Measurements from ENCODE around the gene NFATC2IP. TPM values are rescaled to one million over a fixed set of nuclear protein-coding genes. Genes with fewer than 3 reads are reported as not detected.
A peak's percentile ranks its signal among the peaks of the same experiment; 100 is the strongest.

Gene NFATC2IP
- total RNA-seq = 17.9 TPM
- long read RNA-seq, full-length matches to known transcripts = 34 of 46 reads
- long read RNA-seq, partial matches to known transcripts = 4 of 46 reads
- long read RNA-seq, other reads (novel, unspliced or antisense) = 8 of 46 reads

DNA sequence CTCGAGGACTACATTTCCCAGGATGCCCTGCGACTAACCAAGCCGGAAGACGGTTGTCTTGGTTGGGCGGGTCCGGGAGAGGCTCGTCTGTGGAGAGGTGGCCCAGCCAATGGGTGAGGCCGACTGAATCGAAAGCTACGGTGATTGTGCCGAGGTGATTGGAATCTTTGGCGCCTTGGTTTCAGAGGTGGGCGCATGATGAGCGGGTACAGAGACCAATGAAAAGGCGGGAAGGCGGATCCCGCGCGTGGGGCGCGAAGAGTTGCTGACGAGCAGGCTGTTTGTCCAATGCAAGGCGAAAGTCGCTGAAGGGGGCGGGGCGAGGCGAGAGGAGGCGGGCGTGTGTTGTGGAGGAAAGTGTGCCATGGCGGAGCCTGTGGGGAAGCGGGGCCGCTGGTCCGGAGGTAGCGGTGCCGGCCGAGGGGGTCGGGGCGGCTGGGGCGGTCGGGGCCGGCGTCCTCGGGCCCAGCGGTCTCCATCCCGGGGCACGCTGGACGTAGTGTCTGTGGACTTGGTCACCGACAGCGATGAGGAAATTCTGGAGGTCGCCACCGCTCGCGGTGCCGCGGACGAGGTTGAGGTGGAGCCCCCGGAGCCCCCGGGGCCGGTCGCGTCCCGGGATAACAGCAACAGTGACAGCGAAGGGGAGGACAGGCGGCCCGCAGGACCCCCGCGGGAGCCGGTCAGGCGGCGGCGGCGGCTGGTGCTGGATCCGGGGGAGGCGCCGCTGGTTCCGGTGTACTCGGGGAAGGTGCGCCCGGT, at the start of gene NFATC2IP:
Gene NFATC2IP (plus strand): TSS at position 290 of the 762 bp plus-strand sequence. CDS start 75 bp downstream, at position 365.
- DNase-seq (ENCODE audit: low spot score) = peak; percentile 100
- intact Hi-C loops (cut with DNase I) = loop anchor here (1.0 to 2.0 kb wide), 2 partner anchors 26 to 105 kb away; partner anchors contain the start of genes RABEP2 and TUFM

GRCh38 chr16:28901862-28902261, 48.9 kb upstream of the NFATC2IP start:
- intact Hi-C loops (cut with DNase I) = no loop called here
- DNase-seq (ENCODE audit: low spot score) = no peak

DNA sequence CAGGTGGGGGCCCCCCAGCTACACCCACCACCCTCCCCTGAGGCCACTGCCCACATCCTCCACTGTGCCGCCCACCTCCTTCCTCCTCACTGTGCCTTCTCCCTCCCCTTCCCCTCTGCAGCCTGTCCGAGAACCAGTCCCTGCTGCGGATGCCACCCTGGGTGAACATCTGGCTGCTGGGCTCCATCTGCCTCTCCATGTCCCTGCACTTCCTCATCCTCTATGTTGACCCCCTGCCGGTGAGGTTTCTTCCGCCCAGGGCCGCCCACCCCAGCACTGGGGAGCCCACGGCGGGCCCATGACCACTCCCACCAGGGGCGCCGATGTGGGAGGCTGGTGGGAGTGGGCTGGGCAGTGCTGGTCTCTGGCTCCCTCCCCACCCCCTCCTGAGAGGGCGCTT, 47.8 kb upstream of the NFATC2IP start:
- DNase-seq (ENCODE audit: low spot score) = no peak
- intact Hi-C loops (cut with DNase I) = no loop called here

GRCh38 chr16:28903344-28904042, 47.2 kb upstream of the NFATC2IP start:
- no peak for DNase-seq (ENCODE audit: low spot score)
- intact Hi-C loops (cut with DNase I) = no loop called here

DNA sequence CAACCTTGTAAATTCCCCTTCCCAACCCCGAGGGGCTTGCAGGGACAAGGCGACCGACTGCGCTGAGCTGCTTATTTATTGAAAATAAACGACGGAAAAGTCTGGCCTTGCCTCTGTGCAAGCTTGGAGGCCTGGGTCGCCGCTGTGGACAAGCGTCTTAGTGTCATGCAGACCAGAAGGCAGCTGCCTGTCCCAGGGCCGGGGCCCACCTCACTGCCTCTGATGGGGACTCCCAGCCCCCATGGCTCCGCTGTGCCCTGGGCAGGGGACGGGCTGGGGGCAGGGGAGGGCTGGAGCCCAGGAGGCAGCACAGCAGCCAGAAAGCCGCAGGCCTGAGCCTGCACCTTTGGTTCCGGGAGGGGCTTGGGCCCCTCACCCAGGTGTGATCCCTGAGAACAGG, 46.4 kb upstream of the NFATC2IP start:
- intact Hi-C loops (cut with DNase I) = no loop called here

DNA sequence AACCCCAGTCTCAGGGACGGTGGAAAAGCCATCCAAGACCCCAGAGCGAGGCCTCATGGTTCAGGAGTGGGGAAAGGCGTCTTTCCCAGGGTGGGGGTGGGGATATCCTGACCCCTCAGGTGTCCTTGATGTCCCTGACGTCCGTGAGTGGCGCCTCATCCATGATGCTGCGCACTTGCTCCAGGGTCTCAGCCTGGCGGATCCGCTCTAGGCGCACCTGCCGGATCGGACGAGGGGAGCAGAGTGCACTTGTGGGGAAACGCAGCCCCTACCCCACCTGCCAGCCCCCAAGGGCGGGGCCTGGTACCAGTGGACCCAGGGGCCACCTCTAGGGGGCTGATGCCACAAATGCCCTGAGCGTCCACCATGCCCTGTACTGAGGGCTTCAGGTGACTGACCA, 45.9 kb upstream of the NFATC2IP start:
- intact Hi-C loops (cut with DNase I) = no loop called here

More for the DNA sequence above, 46.4 kb upstream of the NFATC2IP start:
- DNase-seq (ENCODE audit: low spot score) = no peak

GRCh38 chr16:28905229-28905754, 45.4 kb upstream of the NFATC2IP start:
- no peak for DNase-seq (ENCODE audit: low spot score)
- intact Hi-C loops (cut with DNase I) = no loop called here

More for the DNA sequence above, 45.9 kb upstream of the NFATC2IP start:
- no peak for DNase-seq (ENCODE audit: low spot score)

DNA sequence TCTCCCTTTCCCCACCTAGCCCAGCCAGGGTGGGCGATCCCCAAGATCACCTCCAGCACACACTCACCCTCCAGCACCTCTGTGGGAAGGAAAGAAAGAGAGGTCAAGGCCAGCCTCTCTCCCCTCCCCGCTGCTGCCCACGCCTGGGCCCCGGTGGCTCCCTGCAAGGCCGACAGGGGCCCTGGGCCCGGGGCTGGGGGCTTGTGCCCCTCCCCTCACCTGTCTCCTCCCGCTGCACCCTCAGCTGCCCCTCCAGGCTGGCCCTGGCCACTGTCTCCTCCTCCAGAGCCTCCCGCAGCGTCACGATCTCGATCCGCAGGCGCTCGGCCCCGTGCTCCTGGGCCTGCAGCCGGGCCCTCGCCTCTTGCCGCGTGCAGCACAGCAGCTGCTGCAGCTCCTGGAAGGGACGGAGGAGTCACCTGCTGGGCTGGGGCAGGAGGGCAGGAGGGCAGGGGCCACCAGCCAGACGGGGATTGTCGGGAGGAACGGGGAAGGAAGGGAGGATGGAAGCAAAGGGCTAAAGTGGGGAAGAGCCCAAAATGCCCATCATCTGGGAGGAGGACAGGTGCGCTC, 44.9 kb upstream of the NFATC2IP start:
- DNase-seq (ENCODE audit: low spot score) = no peak
- intact Hi-C loops (cut with DNase I) = no loop called here

GRCh38 chr16:28910086-28911031, 40.4 kb upstream of the NFATC2IP start:
- intact Hi-C loops (cut with DNase I) = no loop called here
- DNase-seq (ENCODE audit: low spot score) = no peak

- intact Hi-C loops (cut with DNase I) = no loop called here
- no peak for DNase-seq (ENCODE audit: low spot score)
These were observed 38.2 kb upstream of the NFATC2IP start for GRCh38 chr16:28912558-28912957.

- intact Hi-C loops (cut with DNase I) = no loop called here
- no peak for DNase-seq (ENCODE audit: low spot score)
These were observed 36.6 kb upstream of the NFATC2IP start for GRCh38 chr16:28913946-28914724.

- intact Hi-C loops (cut with DNase I) = no loop called here
- no peak for DNase-seq (ENCODE audit: low spot score)
These were observed 35.6 kb upstream of the NFATC2IP start for GRCh38 chr16:28915181-28915580.

- intact Hi-C loops (cut with DNase I) = no loop called here
These were observed 33.6 kb upstream of the NFATC2IP start for GRCh38 chr16:28917095-28917494.

DNA sequence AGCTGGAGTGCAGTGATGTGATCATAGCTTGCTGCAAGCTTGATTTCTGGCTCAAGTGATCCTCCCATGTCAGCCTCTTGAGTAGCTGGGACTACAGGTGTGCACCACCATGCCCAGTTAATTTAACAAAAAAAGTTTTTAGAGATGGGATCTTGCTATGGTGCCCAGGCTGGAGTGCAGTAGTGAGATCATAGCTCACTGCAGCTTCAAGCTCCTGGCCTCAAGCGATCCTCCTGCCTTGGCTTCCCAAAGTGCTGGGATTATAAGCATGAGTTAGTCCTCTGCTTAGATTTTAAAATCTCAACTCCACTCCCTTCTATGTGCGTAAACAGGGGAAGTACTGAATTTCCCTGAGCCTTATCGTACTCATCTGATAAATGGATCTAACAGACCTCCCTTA, 32.0 kb upstream of the NFATC2IP start:
- no peak for DNase-seq (ENCODE audit: low spot score)
- intact Hi-C loops (cut with DNase I) = no loop called here

More at GRCh38 chr16:28917095-28917494, 33.6 kb upstream of the NFATC2IP start:
- DNase-seq (ENCODE audit: low spot score) = no peak

- intact Hi-C loops (cut with DNase I) = loop anchor here (5.0 kb wide), 1 partner anchor 41 kb away; no protein-coding TSS in a partner anchor
- DNase-seq (ENCODE audit: low spot score) = no peak
These were observed 27.5 kb upstream of the NFATC2IP start for GRCh38 chr16:28923231-28923587.

GRCh38 chr16:28923652-28924398, 26.9 kb upstream of the NFATC2IP start:
- intact Hi-C loops (cut with DNase I) = loop anchor here (2.0 to 5.0 kb wide), 3 partner anchors 27 to 77 kb away; partner anchors contain the start of genes NFATC2IP and TUFM
- no peak for DNase-seq (ENCODE audit: low spot score)

DNA sequence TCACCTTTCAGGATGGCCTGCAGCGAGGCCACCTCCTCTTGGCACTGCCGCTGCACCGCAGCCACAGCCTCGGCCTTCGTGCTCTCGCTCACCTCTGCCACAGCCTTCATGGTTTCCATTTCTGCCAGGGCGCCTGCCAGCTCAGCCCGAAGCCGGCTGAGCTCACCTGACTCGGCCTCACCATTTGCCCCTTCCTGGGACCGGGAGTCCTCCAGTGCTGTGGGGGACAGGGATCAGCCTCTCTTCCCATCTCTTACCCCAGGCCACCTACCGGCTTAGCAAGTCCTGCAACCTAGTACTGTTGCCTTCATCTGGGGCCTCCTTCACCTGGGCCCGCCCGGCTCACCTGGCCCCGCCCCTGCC, 26.4 kb upstream of the NFATC2IP start:
- intact Hi-C loops (cut with DNase I) = loop anchor here (2.0 to 5.0 kb wide), 3 partner anchors 26 to 78 kb away; partner anchors contain the start of genes NFATC2IP and TUFM
- no peak for DNase-seq (ENCODE audit: low spot score)
